GM19025 (cell line): ENCODE results near the gene PABPC1L.

Experiments used
- ATAC-seq: cut with Tn5 transposase; IDR thresholded peaks from one replicate; pipeline ENCODE4 v1.9.1; 2021; ENCODE audit warnings: mild to moderate bottlenecking, low read depth, moderate library complexity; ENCODE audit not compliant: unreplicated experiment

Gene PABPC1L

DNA sequence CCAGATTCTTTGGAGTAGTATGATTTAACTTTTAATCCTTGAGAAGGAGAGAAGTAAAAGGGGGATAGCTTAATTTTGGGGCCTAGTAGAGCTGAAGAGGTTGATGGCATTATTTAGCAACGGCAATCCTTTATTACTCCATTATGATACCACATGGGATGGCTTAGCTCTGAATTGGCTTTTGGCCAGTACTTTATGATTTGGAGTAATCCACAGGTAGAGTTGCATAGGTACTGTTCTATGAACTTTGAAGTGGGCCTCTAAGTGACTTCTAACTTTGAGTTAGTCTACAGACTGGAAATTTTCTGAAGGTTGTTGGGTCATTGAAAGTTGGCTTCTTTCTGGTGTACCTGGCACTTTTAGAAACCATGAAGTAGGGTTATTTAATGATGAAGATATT, 12.7 kb upstream of the PABPC1L start:
- no peak for ATAC-seq

DNA sequence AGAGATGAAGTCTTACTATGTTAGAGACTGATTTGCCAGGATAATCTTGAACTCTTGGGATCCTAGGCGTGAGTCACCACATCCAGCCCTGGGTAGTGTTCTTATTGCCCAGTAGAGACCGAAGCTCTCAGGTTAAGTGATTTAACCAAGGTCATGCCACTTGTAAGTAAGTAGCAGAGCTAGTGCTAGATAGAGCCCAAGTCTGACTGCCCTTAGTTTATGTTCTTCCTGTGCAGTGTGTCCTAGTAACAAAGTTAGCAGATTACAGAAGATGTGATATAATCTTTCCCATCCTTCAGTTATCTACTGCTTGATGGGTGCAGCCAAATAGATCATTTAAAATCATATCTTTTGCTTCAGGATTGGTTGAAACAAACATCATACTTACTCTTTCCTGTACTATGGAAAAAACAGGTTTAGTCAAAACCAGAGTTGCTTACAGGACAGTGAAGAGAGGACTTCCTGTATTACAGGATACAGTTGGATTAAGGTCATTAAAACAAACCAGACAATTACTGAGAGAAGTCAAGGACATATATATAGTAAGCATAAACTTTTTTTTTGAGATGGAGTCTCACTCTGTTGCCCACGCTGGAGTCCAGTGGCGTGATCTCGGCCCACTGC, 9.5 kb upstream of the PABPC1L start:
- ATAC-seq: no peak

DNA sequence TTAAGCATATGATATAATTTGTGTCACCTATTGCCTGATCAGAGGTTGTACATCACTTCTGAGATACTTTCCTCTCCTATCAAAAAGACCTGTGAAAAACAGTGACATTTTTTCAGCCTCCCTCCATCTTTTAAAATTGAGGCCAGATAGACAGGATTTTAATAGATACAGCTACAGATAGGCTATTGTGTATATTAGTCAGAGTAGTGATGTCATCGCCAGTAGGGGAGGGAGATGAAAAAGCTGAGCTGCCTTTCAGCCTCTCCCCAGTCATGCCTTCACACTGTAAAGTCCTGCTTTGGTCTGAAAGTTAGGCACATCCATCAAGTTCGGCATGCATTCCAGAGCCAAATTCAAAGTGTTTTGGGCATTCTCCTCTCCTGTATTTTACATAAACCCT, 7.9 kb upstream of the PABPC1L start:
- no peak for ATAC-seq

DNA sequence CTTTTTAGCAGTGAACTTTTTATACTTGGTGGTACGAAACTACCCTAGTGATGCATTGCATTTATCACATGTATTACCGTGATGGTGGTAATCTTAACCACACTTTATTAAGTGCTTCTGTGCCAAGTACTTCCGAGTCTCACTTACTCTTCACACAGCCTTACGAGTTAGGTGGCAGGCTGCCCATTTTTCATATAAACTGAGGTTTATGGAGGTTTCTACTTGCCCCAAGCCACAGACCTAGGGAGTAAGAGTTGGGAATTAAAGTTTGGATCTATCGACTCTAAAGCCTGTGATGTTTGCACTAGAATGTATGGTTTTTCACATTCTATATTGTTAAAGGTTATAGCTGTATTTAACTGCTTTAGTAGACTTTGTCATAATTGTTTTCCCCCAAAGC, 5.5 kb upstream of the PABPC1L start:
- no peak for ATAC-seq

DNA sequence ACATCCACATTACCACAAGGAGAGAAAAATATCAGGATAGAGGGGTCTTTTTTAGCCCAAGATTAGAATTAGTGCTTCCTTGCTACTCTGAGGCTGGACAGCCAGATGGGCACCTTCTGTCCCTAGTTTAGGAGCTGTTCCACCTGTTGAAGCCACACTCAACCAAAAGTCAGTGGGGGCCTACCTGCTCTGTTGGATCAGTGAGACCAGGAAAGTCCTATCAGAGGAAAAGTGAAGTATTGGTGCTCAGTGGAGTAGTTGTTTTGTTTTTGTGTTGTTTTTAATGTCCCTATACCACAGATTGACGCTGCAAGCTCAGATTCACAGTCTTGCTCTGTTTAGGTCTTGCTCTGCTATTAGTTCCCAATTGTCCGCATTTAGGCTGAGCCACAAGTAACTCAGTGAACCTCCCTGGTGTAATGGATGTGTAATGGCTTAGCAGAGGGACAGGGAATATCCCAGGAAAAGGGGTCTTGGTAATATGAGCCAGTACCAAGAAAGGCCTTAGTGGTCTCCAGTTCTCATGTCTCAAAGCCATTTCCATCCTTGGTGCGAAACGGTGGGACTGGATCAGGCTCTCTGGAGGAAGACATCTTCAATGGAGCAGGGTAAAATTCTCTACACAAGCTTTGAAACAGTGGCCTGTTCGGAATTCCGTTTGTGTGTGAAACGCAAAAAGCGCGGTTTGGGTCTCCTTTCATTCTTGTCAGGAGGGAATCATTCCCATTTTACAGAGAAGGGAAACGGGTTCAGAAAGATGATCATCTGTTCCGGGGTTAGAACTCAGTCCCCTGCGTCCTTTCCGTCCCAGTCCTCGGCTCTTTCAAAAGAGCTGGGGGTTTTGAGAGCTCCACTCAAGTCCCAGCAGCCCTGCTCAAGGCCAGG, 631 bp upstream of the PABPC1L start:
- no peak for ATAC-seq

DNA sequence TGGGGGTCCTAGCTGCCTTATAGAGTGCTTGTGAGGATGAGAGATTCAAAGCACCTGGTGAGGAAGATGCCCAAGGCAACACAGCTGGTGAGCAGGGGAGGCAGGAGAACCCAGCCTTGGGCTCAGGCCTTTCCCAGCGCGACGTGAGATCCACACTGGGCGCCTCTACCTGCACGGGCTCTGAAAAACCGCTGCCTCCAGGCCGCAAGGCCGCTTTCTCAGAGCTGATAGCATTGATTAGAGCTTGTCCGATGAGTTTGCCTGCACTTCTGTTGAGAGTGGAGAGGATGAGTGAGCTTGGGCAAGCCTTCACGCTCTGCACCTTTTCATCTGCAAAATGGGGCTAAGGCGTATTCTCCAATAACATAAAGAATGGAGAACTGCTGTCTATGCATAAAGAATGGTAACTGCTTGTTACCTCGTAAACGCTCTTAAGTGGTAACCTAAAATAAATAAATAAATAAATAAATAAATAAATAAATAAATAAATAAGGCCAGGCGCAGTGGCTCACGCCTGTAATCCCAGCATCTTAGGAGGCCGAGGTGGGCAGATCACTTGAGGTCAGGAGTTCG, 916 bp downstream of the PABPC1L start:
- no peak for ATAC-seq

DNA sequence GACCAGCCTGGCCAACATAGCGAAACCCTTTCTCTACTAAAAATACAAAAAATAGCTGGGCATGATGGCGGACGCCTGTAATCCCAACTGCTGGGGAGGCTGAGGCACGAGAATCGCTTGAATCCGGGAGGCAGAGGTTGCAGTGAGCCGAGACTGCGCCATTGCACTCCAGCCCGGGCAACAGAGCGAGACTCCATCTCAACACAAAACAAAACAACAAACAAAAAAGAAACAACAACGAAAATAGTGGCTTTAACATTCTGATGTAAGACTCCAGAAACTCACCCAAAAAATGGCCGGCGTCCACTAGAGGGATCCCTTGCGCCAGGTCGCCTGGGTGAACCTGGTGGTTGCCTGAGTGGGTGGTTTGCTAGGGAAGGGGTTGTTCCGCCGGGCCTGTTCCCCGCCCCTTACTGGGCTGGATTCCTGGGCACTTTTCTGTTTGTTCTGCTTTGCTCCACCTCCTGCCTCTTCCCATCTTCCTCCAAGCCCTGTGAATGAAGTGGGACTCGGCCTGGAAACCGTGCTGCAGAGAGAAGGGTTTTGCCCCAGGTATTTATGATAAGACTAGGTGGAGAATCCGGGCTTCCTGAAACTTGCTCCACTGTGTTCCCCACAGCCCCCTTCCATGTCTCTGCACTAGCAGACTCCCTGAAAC, 1.5 kb downstream of the PABPC1L start:
- ATAC-seq: no peak

DNA sequence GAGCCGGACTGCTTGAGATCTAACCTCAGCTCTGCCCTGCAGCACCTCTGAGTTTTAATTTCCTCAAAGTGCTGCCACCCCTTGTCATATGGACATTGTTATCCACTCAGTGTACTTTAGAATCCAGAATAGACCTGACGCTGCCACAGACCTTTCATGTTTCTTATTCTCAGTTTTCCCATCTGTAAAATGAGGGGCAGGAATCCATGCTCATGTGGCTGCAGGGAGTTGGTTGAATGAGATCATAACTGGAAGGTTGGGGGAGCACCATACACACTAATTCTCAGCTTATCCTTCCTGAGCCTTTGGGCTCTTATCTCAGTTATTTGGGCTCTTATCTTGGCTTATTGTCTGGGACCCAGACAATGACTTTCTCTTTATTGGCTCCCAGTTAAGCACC, 2.3 kb downstream of the PABPC1L start:
- ATAC-seq: no peak

DNA sequence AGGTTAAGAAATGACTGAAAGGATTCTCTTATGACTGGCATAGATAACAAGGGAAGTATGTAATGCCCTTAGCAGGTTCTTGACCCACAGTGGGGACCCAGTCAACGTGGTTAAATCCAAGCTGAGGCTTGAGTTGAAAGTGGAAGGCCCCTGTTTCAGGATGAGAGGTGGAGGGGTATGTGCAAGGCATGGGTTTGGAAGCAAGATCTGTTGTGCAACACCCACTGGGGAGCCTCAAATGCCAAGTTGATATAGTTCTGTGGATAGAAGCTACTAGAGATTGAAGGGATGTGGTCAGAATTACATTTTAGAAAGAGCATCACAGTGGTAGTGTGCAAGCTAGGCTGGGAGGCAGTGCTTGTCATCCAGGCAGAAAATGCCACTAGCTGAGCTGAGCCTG, 5.1 kb downstream of the PABPC1L start:
- ATAC-seq: no peak

DNA sequence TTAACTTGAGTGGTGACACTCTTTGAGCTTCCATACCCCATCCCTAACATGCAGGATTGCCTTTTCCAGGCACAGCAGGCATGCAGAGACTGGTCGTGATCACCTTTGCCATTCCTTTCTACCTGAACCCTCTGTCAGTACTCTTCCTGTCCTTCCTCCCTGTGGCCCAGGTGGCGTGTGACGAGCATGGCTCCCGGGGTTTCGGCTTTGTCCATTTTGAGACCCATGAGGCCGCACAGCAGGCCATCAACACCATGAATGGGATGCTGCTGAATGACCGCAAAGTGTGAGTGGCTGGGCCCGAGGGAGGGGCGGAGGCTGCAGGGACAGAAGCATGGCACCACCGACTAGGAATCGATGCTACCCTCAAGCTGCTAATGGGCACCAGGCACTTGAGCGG, 6.7 kb downstream of the PABPC1L start:
- no peak for ATAC-seq

DNA sequence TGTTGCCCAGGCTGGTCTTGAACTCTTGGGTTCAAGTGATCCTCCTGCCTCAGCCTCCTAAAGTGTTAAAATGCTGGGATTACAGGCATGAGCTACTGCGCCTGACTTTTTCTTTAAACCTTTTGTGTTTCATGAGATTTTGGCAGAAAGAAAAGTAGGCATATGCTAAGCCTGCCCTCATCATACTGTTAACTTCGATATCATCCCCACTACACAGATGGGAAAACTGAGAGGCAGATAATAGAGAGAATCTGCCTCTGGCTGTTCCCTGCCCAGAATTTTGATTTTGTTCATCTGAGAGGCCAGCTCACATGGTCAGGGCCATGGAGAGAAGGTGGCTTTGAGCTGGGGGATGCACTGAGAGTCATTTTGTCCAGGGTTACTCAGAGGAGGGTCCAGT, 7.5 kb downstream of the PABPC1L start:
- no peak for ATAC-seq

DNA sequence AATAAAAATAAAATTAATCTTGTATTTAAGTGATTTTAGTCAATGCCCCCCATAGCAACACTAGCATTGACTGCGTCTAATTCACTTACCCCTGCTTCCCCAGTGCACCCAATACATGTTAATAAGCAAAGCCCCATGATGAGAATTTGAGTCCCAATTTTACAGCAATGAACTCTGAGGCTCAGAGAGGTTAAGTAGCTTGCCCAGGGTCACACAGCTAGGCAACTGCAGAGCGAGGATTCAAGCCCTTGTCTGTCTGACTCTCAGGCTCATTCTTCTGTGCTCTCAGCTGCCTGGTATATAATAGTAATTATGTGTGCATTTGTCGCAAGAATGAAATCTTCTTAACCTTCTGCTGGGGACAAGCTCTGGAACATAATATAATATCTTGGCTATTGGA, 8.5 kb downstream of the PABPC1L start:
- ATAC-seq: no peak

DNA sequence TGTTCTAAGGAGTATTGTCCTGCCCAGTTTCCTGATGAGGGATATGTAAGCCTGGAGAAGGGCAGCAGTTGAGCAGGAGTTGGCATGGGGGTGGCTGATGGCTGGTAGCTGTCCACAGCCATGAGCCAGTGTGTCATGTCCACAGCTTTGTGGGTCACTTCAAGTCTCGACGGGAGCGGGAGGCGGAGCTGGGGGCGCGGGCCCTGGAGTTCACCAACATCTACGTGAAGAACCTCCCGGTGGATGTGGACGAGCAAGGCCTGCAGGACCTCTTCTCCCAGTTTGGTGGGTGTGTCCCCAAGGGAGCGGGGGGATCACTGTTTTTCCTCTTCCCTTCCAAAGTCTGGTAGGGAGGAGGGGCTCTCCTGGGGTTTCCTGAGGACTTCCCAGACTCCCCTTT, 8.9 kb downstream of the PABPC1L start:
- ATAC-seq: no peak

DNA sequence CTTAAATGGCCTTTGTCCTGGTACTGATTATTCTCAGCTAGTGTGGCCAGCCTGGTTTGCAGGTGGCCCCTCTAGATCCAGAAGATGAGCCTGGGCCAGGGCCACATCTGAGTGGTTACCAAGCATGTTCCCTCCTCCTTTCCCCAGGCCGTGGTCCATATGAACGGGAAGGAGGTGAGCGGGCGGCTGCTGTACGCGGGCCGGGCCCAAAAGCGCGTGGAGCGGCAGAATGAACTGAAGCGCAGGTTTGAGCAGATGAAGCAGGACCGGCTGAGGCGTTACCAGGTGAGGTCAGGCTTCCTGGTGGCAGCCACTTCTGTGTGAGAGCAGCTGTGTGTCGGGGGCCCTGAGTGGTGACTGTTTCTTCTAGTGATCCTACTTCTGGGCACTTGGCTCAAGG, 11.6 kb downstream of the PABPC1L start:
- ATAC-seq: no peak

DNA sequence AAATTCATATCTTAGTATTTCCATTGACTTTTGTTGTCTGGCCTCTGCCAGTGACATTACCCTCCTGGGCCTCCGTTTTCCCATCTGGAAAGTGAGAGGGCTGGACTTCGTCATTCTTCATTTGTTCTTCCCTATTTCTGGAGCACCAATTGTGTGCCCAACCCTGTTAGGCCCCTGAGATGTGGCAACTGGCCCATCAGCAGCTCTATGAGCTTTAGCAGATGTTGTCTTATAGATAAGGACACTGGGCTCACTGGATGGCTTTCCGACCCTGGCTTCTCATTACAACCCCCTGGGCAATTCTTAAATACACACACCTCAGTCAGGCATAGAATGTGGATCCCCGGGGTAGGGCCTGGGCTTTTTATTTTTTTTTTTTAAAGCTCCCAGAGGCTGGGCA, 14.7 kb downstream of the PABPC1L start:
- no peak for ATAC-seq

DNA sequence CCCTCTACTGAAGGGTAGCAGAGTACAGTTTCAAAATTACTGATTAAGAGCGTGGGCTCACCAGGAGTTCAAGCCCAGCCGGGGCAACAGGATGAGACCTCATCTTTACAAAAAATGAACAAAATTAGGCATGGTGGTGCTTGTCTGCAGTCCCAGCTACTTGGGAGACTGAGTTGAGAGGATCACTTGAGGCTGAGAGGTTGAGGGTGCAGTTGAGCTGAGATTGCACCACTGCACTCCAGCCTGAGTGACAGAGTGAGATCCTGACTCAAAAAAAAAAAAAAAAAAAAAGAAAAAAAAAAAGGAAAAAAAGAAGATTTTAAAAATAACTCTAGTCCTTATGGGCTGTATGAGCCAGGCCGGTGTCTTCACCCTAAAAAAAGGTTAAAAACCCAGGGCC, 18.7 kb downstream of the PABPC1L start:
- no peak for ATAC-seq

DNA sequence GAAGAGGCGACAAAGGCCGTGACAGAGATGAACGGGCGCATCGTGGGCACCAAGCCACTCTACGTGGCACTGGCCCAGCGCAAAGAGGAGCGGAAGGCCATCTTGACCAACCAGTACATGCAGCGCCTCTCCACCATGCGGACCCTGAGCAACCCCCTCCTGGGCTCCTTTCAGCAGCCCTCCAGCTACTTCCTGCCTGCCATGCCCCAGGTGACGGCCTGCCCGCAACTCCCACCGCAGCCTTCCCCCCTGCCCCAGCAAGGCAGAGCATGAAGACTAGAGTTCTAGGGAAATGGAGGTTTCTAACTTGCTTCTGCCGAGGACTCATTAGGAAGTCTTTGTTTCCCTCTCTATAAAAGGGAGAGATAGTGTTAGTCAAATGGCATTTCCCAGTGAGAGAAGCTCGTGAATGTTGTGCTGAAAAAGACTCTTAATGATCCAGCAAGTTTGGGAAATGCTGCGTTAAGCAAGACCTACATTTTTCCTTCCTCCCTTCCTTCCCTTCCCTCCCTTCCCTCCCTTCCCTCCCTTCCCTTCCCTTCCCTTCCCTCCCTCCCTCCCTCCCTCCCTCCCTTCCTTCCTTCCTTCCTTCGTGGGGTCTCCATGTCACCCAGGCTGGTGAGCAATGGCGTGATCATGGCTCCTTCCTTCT, 20.8 kb downstream of the PABPC1L start:
- no peak for ATAC-seq

DNA sequence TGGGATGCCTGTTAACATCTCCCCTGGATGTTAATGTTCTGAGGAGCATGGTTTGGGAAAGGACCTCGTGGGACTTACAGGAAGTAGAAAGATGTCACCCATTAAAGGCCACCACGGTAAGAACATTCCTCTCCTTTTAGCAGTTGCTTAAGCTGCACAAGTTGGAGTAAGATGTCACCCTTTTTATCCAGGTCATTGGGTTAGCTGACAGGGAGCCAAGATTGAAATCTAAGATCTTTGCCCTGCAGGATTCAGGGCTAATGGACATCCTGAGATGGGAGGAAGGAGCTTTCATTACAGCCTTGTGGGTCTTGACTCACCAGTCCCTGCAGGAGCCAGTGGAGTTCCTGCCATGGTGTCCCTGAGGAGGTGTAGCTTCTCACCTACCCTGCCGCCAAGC, 22.1 kb downstream of the PABPC1L start:
- ATAC-seq: no peak

DNA sequence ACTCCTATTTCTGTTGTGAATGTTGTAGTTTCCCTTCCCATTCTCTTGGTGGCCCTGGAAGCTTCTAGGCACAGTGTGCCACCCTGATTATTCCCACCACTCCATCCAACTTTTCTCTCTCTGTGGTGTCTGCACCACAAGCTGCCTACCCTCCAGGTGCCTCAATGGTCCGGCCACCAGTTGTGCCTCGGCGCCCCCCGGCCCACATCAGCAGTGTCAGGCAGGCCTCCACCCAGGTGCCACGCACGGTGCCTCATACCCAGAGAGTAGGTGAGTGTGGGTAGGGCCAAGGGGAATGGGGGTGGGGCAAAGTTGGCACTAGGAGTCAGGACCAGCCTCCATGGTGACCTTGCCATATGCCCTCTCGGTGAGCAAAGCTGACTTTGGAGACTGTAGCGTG, 23.1 kb downstream of the PABPC1L start:
- ATAC-seq: no peak

DNA sequence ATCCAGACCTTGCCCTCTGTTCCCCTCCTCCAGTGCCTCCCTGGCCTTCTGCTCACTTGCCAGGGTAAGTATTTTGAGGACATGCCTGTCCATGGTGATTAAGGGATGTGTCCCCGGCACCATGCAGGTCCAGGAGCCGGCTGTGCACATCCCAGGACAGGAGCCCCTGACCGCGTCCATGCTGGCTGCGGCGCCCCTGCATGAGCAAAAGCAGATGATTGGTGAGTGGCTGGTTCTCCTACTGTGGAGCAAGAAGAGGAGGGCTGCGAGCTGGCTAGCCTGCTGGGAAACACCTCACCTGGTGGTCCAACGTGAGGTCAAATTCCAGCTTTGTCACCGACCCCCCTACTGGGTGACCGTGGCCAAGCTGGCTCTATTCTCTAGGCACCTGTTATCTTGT, 26.6 kb downstream of the PABPC1L start:
- no peak for ATAC-seq

DNA sequence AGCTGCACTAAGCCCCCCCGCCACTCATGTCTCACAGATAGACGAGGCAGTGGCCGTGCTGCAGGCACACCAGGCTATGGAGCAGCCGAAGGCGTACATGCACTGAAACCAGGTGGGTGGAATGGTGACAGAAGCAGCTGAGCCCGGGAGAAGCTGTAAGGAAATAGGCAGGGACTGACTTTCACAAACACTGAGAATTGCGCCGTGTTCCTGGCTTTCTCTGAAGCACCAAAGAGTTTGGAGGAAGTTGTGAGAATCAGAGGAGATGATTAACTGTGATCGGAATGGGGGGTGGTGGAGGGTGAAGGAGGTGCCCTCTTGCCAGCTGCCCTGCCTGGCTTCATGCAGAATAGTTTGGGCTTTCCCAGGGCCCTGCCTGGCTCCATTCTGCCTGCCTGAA, 28.8 kb downstream of the PABPC1L start:
- no peak for ATAC-seq
